HG02571 (cell line): ENCODE measurements around the gene LGALS7.
"Not testable (repeated sequence)": the region's sequence is repeated elsewhere in the genome, so short reads cannot be mapped to it uniquely, and the experiment has no call there.

Experiments used
- ATAC-seq: cut with Tn5 transposase; IDR thresholded peaks from one replicate; pipeline ENCODE4 v1.9.1; 2021; ENCODE audit warnings: mild to moderate bottlenecking, moderate library complexity; ENCODE audit not compliant: unreplicated experiment

Gene LGALS7

GRCh38 chr19:38773469-38774177, at the start of gene LGALS7:
Gene LGALS7 (minus strand): TSS chr19:38773517. CDS start chr19:38773492, 25 bp downstream.
- ATAC-seq: no peak

- ATAC-seq: not testable (repeated sequence)
These were observed 48.0 kb upstream of the LGALS7 start for GRCh38 chr19:38821230-38821825.

GRCh38 chr19:38819231-38819920, 46.1 kb upstream of the LGALS7 start:
- no peak for ATAC-seq

- no peak for ATAC-seq
These were observed 43.8 kb upstream of the LGALS7 start for GRCh38 chr19:38817081-38817480.

GRCh38 chr19:38816131-38816750, 42.9 kb upstream of the LGALS7 start:
- ATAC-seq: no peak

GRCh38 chr19:38815059-38816001, 42.0 kb upstream of the LGALS7 start:
- ATAC-seq: no peak

- ATAC-seq: not testable (repeated sequence)
These were observed 40.6 kb upstream of the LGALS7 start for GRCh38 chr19:38813932-38814331.

GRCh38 chr19:38813323-38813722, 40.0 kb upstream of the LGALS7 start:
- ATAC-seq: no peak

- ATAC-seq: no peak
These were observed 39.6 kb upstream of the LGALS7 start, which contains the start of gene LGALS4 for GRCh38 chr19:38812841-38813320. Gene LGALS4 (minus strand): TSS chr19:38812945. CDS start chr19:38812886, 59 bp downstream.

- ATAC-seq: no peak
These were observed 38.9 kb upstream of the LGALS7 start for GRCh38 chr19:38812009-38812840.

GRCh38 chr19:38809592-38810252, 36.4 kb upstream of the LGALS7 start:
- ATAC-seq: no peak

GRCh38 chr19:38808741-38809140, 35.4 kb upstream of the LGALS7 start:
- ATAC-seq: no peak

GRCh38 chr19:38807374-38808098, 34.2 kb upstream of the LGALS7 start:
- ATAC-seq: not testable (repeated sequence)

- no peak for ATAC-seq
These were observed 33.1 kb upstream of the LGALS7 start for GRCh38 chr19:38806371-38806770.

- no peak for ATAC-seq
These were observed 31.9 kb upstream of the LGALS7 start for GRCh38 chr19:38805180-38805579.

- no peak for ATAC-seq
These were observed 30.2 kb upstream of the LGALS7 start for GRCh38 chr19:38803543-38803942.

- no peak for ATAC-seq
These were observed 28.2 kb upstream of the LGALS7 start for GRCh38 chr19:38801359-38802095.
